Loucy (cell line): ENCODE data around the gene CCBE1.

ENCODE experiments used
- H2AFZ ChIP-seq: fragments of 200-600 bp; sonication (generic); 2 replicates; pipeline ENCODE4 v1.6.0; 2016; ENCODE audit warnings: antibody characterized with exemption, mild to moderate bottlenecking, low read length, moderate library complexity
- H3F3A ChIP-seq: fragments of 200-600 bp; 2 replicates; pipeline ENCODE4 v1.6.0; 2016; ENCODE audit warnings: antibody characterized with exemption, low read depth, mild to moderate bottlenecking
- H3K27me3 ChIP-seq: fragments of 200-600 bp; sonication (generic); 2 replicates; pipeline ENCODE4 v1.6.1; 2014; ENCODE audit warnings: low read length, mild to moderate bottlenecking; ENCODE audit not compliant: insufficient read depth, poor library complexity, severe bottlenecking
- H3K36me3 ChIP-seq: fragments of 200-600 bp; sonication (generic); 2 replicates; pipeline ENCODE4 v1.6.1; 2016; ENCODE audit warnings: low read length; ENCODE audit not compliant: insufficient read depth
- H3K4me1 ChIP-seq: fragments of 200-600 bp; sonication (generic); 2 replicates; pipeline ENCODE4 v1.5.1; 2014; ENCODE audit warnings: low read length, mild to moderate bottlenecking; ENCODE audit not compliant: insufficient read depth, poor library complexity, severe bottlenecking
- H3K4me2 ChIP-seq: fragments of 200-600 bp; sonication (generic); 2 replicates; pipeline ENCODE4 v1.6.0; 2014; ENCODE audit warnings: antibody characterized with exemption, low read length, low read depth, mild to moderate bottlenecking; ENCODE audit not compliant: poor library complexity, severe bottlenecking
- H3K4me3 ChIP-seq: fragments of 200-600 bp; sonication (generic); 2 replicates; pipeline ENCODE4 v1.5.1; 2014; ENCODE audit warnings: low read length, mild to moderate bottlenecking, mixed read lengths; ENCODE audit not compliant: poor library complexity, severe bottlenecking
- H3K79me2 ChIP-seq: fragments of 200-600 bp; sonication (generic); 2 replicates; pipeline ENCODE4 v1.6.1; 2014; ENCODE audit warnings: low read length; ENCODE audit not compliant: insufficient read depth
- H3K9ac ChIP-seq: fragments of 200-600 bp; sonication (generic); 2 replicates; pipeline ENCODE4 v1.6.0; 2014; ENCODE audit warnings: mild to moderate bottlenecking, low read depth, low read length, moderate library complexity; ENCODE audit not compliant: poor library complexity, severe bottlenecking
- H3K9me2 ChIP-seq: fragments of 200-600 bp; sonication (generic); replicated peaks from 2 replicates; pipeline ENCODE4 v1.6.1; 2016; ENCODE audit warnings: low read depth, low read length, mixed read lengths
- H3K9me3 ChIP-seq: fragments of 200-600 bp; sonication (generic); 2 replicates; pipeline ENCODE4 v1.6.1; 2014; ENCODE audit warnings: mild to moderate bottlenecking, antibody characterized with exemption, low read length, low read depth; ENCODE audit not compliant: insufficient read depth
- H4K20me1 ChIP-seq: fragments of 200-600 bp; sonication (generic); 2 replicates; pipeline ENCODE4 v1.6.0; 2014; ENCODE audit warnings: antibody characterized with exemption, low read length, mild to moderate bottlenecking; ENCODE audit not compliant: insufficient read depth, poor library complexity, severe bottlenecking
- EZH2phosphoT487 ChIP-seq: fragments of 200-600 bp; IDR thresholded peaks from 2 replicates; pipeline ENCODE4 v1.6.1; 2018; ENCODE audit warnings: antibody characterized with exemption, mild to moderate bottlenecking, moderate library complexity, borderline replicate concordance
- TF ChIP-seq, protein P1 (sequence below): fragments of 200-600 bp; sonication (generic); conservative IDR thresholded peaks from 2 replicates; pipeline ENCODE4 v1.5.1; 2014; ENCODE audit warnings: mild to moderate bottlenecking, antibody characterized with exemption, low read length

CCBE1 gene

DNA sequence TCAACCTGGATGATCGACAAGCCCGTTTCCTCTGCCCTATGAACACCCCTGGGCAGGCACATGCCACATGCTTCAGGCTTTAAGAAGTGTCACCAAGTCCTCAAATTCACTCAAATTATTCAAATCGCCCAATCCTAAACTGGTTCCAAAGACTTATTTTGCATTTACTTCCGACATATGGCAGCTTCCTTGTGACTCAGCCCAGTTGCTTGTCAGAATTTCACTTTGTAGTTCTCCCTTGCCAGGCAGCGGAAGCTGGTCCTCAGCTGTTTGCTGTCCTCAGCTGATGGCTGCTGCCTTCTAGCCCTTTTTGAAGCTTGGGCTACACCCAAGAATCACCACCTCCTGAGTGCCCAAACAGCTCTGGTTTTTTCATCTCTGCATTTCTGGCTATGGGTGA lies 232.7 kb downstream of the CCBE1 start:
- no peaks in the 10 kb centered on the region for H3K36me3 ChIP-seq
- no peak overlapping the region for H3K9ac ChIP-seq
- H3K9me3 ChIP-seq: no peaks in the 10 kb centered on the region
- no peak overlapping the region for H2AFZ ChIP-seq
- H3K4me2 ChIP-seq: no peak overlapping the region
- H3K9me2 ChIP-seq: no peaks in the 10 kb centered on the region
- H3K79me2 ChIP-seq: no peaks in the 10 kb centered on the region
- TF ChIP-seq, protein P1, sequence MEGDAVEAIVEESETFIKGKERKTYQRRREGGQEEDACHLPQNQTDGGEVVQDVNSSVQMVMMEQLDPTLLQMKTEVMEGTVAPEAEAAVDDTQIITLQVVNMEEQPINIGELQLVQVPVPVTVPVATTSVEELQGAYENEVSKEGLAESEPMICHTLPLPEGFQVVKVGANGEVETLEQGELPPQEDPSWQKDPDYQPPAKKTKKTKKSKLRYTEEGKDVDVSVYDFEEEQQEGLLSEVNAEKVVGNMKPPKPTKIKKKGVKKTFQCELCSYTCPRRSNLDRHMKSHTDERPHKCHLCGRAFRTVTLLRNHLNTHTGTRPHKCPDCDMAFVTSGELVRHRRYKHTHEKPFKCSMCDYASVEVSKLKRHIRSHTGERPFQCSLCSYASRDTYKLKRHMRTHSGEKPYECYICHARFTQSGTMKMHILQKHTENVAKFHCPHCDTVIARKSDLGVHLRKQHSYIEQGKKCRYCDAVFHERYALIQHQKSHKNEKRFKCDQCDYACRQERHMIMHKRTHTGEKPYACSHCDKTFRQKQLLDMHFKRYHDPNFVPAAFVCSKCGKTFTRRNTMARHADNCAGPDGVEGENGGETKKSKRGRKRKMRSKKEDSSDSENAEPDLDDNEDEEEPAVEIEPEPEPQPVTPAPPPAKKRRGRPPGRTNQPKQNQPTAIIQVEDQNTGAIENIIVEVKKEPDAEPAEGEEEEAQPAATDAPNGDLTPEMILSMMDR: no peak
- H3F3A ChIP-seq: no peaks in the 10 kb centered on the region
- no peak overlapping the region for H3K4me3 ChIP-seq
- no peaks in the 10 kb centered on the region for H4K20me1 ChIP-seq
- H3K4me1 ChIP-seq: no peaks in the 10 kb centered on the region
- H3K27me3 ChIP-seq: no peaks in the 10 kb centered on the region

DNA sequence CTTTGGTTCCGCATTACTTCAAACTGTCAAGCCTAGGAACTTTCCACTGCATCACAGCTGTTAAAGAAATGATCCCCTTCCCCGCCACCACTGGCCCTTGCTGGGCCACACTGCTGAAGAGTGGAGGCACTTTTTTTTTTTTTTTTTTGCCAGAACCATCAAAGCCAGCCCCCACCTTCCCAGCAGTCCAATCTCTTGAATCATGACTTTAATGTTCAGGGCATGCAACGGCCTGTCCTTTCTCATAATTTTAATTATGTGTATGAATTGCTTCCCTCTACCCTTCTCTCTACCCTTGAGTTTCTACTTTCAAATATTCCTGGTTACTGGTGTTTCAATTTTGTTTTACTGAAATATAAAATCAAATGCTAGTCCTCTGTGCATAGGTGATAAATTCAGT lies 236.1 kb downstream of the CCBE1 start:
- no peaks in the 10 kb centered on the region for H3F3A ChIP-seq
- H4K20me1 ChIP-seq: no peaks in the 10 kb centered on the region
- H3K4me1 ChIP-seq: no peaks in the 10 kb centered on the region
- H3K4me2 ChIP-seq: no peak overlapping the region
- TF ChIP-seq, protein P1: no peak
- no peak for TF ChIP-seq EZH2phosphoT487
- H3K9ac ChIP-seq: no peak overlapping the region
- H3K9me3 ChIP-seq: no peaks in the 10 kb centered on the region
- H3K27me3 ChIP-seq: no peaks in the 10 kb centered on the region
- no peak overlapping the region for H2AFZ ChIP-seq
- no peaks in the 10 kb centered on the region for H3K9me2 ChIP-seq
- H3K79me2 ChIP-seq: no peaks in the 10 kb centered on the region
- no peaks in the 10 kb centered on the region for H3K36me3 ChIP-seq
- no peak overlapping the region for H3K4me3 ChIP-seq

DNA sequence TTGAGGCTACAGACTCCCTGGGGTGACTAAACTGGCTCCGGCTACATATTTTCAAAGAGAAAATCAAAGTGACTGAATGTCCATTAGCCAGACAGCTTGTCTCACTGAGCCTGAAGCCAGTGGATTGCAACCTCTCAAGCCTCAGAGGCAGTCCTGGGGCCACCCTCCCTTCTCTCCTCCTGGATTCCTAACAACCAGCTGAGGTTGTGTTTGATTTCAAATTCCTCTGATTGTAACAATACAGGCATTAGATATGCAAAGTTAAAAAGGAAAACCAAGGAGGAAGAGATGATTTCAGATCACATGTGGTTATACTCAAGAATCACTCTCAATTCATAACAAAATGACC lies 237.2 kb downstream of the CCBE1 start:
- no peak overlapping the region for H2AFZ ChIP-seq

More for the DNA sequence above, 237.2 kb downstream of the CCBE1 start:
- Histone ChIP-seq H3F3A (no peaks in the 10 kb centered on the region), H3K36me3 (no peaks in the 10 kb centered on the region), H3K9me3 (no peaks in the 10 kb centered on the region), H3K4me3 (no peak overlapping the region), H3K4me1 (no peaks in the 10 kb centered on the region), H3K9ac (no peak overlapping the region), H4K20me1 (no peaks in the 10 kb centered on the region), H3K27me3 (no peaks in the 10 kb centered on the region), H3K4me2 (no peak overlapping the region), H3K79me2 (no peaks in the 10 kb centered on the region), H3K9me2 (no peaks in the 10 kb centered on the region)
- TF ChIP-seq EZH2phosphoT487: no peak
- TF ChIP-seq, protein P1: no peak
